Activated naive CD8-positive, alpha-beta T cell treated with anti-CD3 and anti-CD28 coated beads for 36 hours (primary cell): ENCODE results near the gene PHKA2. TPM values are rescaled to one million over a fixed set of nuclear protein-coding genes. Genes with fewer than 3 reads are reported as not detected.

Experiments used
- DNase-seq: peaks from one replicate; pipeline ENCODE4 v3.0.0; 2021
- H3K27ac Mint-ChIP-seq: one replicate; pipeline ENCODE4 v1.8.0; 2022; ENCODE audit warnings: mild to moderate bottlenecking, moderate library complexity, mixed read lengths
- H3K27me3 Mint-ChIP-seq: one replicate; pipeline ENCODE4 v1.8.0; 2022; ENCODE audit warnings: mild to moderate bottlenecking, mixed read lengths
- H3K36me3 Mint-ChIP-seq: one replicate; pipeline ENCODE4 v1.8.0; 2021; ENCODE audit warnings: mild to moderate bottlenecking, mixed read lengths
- H3K4me1 Mint-ChIP-seq: one replicate; pipeline ENCODE4 v1.8.0; 2021; ENCODE audit warnings: mixed read lengths
- H3K4me3 Mint-ChIP-seq: one replicate; pipeline ENCODE4 v1.8.0; 2022; ENCODE audit warnings: mild to moderate bottlenecking, moderate library complexity, mixed read lengths
- H3K9me3 Mint-ChIP-seq: one replicate; pipeline ENCODE4 v1.8.0; 2022; ENCODE audit warnings: mixed read lengths
- total RNA-seq, 2 experiments: library from RNA; stranded (reverse); gene quantifications; one replicate each; pipeline ENCODE4 v1.2.3, GENCODE V29; 2021

PHKA2 gene
- total RNA-seq, 2 experiments from 2014 or later: 18.2 to 18.6 TPM

- Mint-ChIP-seq H3K4me3 (no peak overlapping the region), H3K4me1 (peaks cover 10% of the 10 kb centered on the region), H3K9me3 (no peaks in the 10 kb centered on the region), H3K27me3 (no peaks in the 10 kb centered on the region), H3K36me3 (peaks cover 10% of the 10 kb centered on the region), H3K27ac (no peak overlapping the region)
- DNase-seq: no peak
Measured at GRCh38 chrX:18956303-18957032, 27.4 kb downstream of the PHKA2 start.

DNA sequence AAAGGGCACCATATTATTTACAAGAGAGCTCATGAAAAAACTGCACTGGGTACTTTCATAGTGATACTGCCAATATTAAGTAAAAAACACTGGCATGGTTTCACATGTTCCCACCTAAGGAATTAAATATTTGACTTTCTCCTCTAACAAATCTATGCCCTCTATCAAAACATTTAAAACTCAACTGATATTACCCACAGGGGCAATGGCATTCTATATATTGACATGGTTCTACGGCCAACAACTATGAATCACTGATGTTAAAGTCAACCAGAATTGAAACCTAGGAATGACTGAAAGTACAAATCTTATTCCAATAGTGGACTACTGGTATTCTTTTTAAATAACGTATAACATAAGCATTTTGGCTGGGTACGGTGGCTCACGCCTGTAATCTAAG, 28.2 kb downstream of the PHKA2 start:
- no peak for DNase-seq
- Mint-ChIP-seq H3K27me3 (no peaks in the 10 kb centered on the region), H3K27ac (no peak overlapping the region), H3K4me1 (peaks cover 10% of the 10 kb centered on the region), H3K4me3 (no peak overlapping the region), H3K9me3 (no peaks in the 10 kb centered on the region), H3K36me3 (peaks cover 12% of the 10 kb centered on the region)

DNA sequence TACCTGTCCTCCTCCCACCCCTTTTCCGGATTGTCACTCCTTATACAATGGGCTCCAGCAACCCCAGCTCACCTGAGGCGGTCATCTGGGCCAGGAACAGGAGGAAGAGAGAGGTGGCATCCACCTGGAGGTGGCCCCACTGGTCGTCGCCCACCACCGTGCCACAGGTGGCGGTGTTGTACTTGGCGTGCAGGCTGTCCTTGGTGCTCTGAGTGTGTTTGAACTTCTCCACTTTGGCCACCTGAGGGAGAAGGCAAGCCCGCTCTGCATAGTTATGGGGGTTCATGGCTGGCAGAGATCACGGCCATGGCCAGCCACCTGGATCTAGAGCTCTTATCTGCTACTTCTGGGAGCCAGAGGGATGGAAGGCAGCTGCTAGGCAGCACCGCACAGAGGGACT, 32.9 kb downstream of the PHKA2 start:
- H3K9me3 Mint-ChIP-seq: no peaks in the 10 kb centered on the region
- DNase-seq: no peak
- H3K27me3 Mint-ChIP-seq: no peaks in the 10 kb centered on the region
- H3K4me3 Mint-ChIP-seq: no peak overlapping the region
- H3K36me3 Mint-ChIP-seq: peaks cover 10% of the 10 kb centered on the region
- no peak overlapping the region for H3K27ac Mint-ChIP-seq
- peaks cover 4% of the 10 kb centered on the region for H3K4me1 Mint-ChIP-seq

DNA sequence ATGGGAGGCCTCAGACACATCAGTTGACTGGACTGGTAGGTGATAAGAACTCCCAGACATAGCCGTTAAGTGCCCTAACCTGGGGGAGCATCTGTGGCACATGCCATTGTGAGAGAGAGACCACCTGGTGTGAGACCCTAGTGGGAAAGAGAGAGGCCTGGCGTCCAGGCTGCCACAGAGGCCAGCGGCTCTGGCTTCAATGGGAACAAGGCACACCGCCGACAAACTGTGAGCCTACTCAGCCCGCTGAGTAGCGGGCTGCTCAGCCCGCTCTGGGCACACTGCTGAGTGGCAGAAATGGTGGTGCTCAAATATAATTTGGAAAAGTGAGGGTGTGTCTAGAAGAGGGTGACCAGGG, 34.0 kb downstream of the PHKA2 start:
- no peak overlapping the region for H3K4me3 Mint-ChIP-seq
- DNase-seq: no peak
- no peak overlapping the region for H3K27ac Mint-ChIP-seq
- no peaks in the 10 kb centered on the region for H3K9me3 Mint-ChIP-seq
- H3K4me1 Mint-ChIP-seq: peaks cover 2% of the 10 kb centered on the region
- peaks cover 8% of the 10 kb centered on the region for H3K36me3 Mint-ChIP-seq
- H3K27me3 Mint-ChIP-seq: no peaks in the 10 kb centered on the region

DNA sequence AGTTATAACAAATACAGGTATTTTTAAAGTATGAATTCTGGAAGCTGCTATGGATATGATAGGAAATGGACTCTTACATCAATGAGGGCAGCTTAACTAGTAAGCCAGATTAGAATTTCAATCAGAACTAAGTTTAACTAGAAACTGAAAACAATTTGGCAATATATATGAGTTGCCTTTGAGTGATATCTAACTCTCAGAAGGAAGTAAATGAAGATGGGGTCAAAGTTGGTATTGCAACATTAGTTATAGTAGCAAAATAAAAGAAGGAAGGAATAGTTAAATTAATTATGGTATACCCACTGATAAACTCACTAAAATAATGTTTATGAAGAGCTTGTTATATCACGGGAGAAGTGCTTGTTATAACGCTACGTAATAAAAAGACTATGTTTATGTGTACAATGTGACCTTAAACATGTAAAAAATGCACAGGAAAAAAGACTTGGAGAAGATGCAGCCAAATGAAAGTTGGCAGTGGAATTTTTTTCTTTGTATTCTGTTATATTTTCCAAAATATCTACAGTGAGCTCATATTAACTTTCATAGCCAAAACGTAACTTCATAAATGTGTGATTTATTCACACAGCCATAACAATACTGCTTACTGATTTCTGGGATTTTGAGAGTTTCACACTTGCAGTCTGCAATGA, 34.5 kb downstream of the PHKA2 start:
- DNase-seq: no peak
- Mint-ChIP-seq H3K4me3 (no peak overlapping the region), H3K36me3 (peaks cover 8% of the 10 kb centered on the region), H3K4me1 (no peaks in the 10 kb centered on the region), H3K27me3 (no peaks in the 10 kb centered on the region), H3K27ac (no peak overlapping the region), H3K9me3 (no peaks in the 10 kb centered on the region)

GRCh38 chrX:18946611-18947010, 37.3 kb downstream of the PHKA2 start:
- H3K4me1 Mint-ChIP-seq: no peaks in the 10 kb centered on the region
- no peak overlapping the region for H3K27ac Mint-ChIP-seq
- H3K27me3 Mint-ChIP-seq: no peaks in the 10 kb centered on the region
- H3K36me3 Mint-ChIP-seq: peaks cover 8% of the 10 kb centered on the region
- no peaks in the 10 kb centered on the region for H3K9me3 Mint-ChIP-seq
- H3K4me3 Mint-ChIP-seq: no peak overlapping the region
- DNase-seq: no peak

GRCh38 chrX:18946157-18946556, 37.8 kb downstream of the PHKA2 start:
- no peak overlapping the region for H3K27ac Mint-ChIP-seq
- no peaks in the 10 kb centered on the region for H3K9me3 Mint-ChIP-seq
- no peak overlapping the region for H3K4me3 Mint-ChIP-seq
- DNase-seq: no peak
- H3K27me3 Mint-ChIP-seq: no peaks in the 10 kb centered on the region
- peaks cover 8% of the 10 kb centered on the region for H3K36me3 Mint-ChIP-seq
- no peaks in the 10 kb centered on the region for H3K4me1 Mint-ChIP-seq

- Mint-ChIP-seq H3K9me3 (no peaks in the 10 kb centered on the region), H3K36me3 (peaks cover 8% of the 10 kb centered on the region), H3K27ac (no peak overlapping the region), H3K4me3 (no peak overlapping the region), H3K4me1 (no peaks in the 10 kb centered on the region), H3K27me3 (no peaks in the 10 kb centered on the region)
- no peak for DNase-seq
Measured at GRCh38 chrX:18945483-18945882, 38.4 kb downstream of the PHKA2 start.

- Mint-ChIP-seq H3K9me3 (no peaks in the 10 kb centered on the region), H3K4me1 (no peaks in the 10 kb centered on the region), H3K4me3 (no peak overlapping the region), H3K27ac (no peak overlapping the region), H3K27me3 (no peaks in the 10 kb centered on the region), H3K36me3 (peaks cover 8% of the 10 kb centered on the region)
- no peak for DNase-seq
Measured at GRCh38 chrX:18944482-18944881, 39.4 kb downstream of the PHKA2 start.

DNA sequence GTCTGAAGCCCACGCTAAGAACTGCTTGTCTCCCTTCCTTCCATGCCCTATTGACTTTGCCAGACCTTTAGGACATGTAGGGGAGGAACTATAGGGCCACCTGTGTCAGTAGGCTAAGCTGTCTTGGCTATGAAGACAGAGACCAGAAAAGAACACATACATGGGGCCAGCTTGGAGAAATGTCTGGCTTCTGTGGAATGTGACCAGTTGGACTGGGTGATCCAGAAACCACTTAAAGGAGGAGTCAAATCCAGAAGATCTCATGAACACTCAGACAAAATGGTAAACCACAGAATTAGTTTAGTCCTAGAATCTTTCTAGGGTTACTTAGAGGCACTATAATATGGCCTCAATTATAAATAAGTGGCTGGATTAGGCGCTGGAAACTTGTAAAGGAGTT, 42.0 kb downstream of the PHKA2 start:
- H3K36me3 Mint-ChIP-seq: peaks cover 6% of the 10 kb centered on the region
- no peak for DNase-seq
- H3K27ac Mint-ChIP-seq: no peak overlapping the region
- H3K27me3 Mint-ChIP-seq: no peaks in the 10 kb centered on the region
- no peaks in the 10 kb centered on the region for H3K4me1 Mint-ChIP-seq
- no peaks in the 10 kb centered on the region for H3K9me3 Mint-ChIP-seq
- no peak overlapping the region for H3K4me3 Mint-ChIP-seq

GRCh38 chrX:18938710-18939109, 45.2 kb downstream of the PHKA2 start:
- peaks cover 6% of the 10 kb centered on the region for H3K36me3 Mint-ChIP-seq
- no peak overlapping the region for H3K4me3 Mint-ChIP-seq
- no peak overlapping the region for H3K27ac Mint-ChIP-seq
- no peaks in the 10 kb centered on the region for H3K4me1 Mint-ChIP-seq
- no peaks in the 10 kb centered on the region for H3K27me3 Mint-ChIP-seq
- no peak for DNase-seq
- no peaks in the 10 kb centered on the region for H3K9me3 Mint-ChIP-seq

GRCh38 chrX:18937173-18937572, 46.7 kb downstream of the PHKA2 start:
- Mint-ChIP-seq H3K27me3 (no peaks in the 10 kb centered on the region), H3K4me1 (no peaks in the 10 kb centered on the region), H3K4me3 (no peak overlapping the region), H3K9me3 (no peaks in the 10 kb centered on the region), H3K36me3 (peaks cover 2% of the 10 kb centered on the region), H3K27ac (no peak overlapping the region)
- no peak for DNase-seq

DNA sequence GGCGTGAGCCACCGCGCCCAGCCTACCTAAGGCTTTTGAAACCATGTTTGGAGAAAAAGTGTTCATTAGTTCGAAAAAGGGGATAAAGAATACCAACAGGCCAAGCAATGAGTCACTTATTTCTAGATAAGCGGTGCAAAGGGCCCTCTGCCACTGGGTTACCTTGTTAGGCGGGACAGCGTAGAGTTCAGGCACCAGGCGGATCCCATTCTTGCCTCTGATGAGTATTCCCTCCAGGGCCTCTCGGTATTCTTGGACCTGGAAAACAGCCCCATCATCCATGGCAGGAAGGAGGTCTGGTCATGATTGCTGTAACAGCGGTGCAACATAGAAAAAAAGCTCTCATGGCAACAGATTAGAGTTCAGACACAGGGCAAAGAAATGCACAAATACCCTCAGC, 48.0 kb downstream of the PHKA2 start:
- no peaks in the 10 kb centered on the region for H3K9me3 Mint-ChIP-seq
- no peaks in the 10 kb centered on the region for H3K27me3 Mint-ChIP-seq
- H3K27ac Mint-ChIP-seq: no peak overlapping the region
- no peak overlapping the region for H3K4me3 Mint-ChIP-seq
- H3K4me1 Mint-ChIP-seq: no peaks in the 10 kb centered on the region
- no peak for DNase-seq
- no peaks in the 10 kb centered on the region for H3K36me3 Mint-ChIP-seq

DNA sequence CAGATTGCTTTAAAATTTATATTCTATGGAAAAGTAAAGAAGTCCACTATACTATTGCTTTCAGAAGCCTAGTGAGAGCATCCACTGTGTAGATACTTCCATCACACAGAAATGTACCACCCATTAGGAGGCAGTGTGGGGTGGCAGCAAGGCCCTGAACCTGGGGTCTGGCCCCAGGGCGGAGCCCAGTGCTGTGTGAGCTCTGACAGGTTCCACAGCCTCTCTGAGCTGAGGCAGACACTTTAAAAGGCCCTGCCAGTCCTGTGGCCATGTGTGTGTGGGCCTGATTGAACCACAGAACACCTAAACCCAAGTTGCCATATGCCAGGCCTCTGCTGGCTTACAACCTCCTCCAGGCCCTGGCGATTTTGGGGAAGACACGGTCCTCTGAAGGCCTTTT, 49.2 kb downstream of the PHKA2 start:
- Mint-ChIP-seq H3K4me3 (no peak overlapping the region), H3K27me3 (no peaks in the 10 kb centered on the region), H3K36me3 (no peaks in the 10 kb centered on the region), H3K9me3 (no peaks in the 10 kb centered on the region), H3K4me1 (no peaks in the 10 kb centered on the region), H3K27ac (no peak overlapping the region)
- DNase-seq: no peak

- DNase-seq: no peak
- no peaks in the 10 kb centered on the region for H3K27me3 Mint-ChIP-seq
- H3K36me3 Mint-ChIP-seq: no peaks in the 10 kb centered on the region
- H3K9me3 Mint-ChIP-seq: no peaks in the 10 kb centered on the region
- H3K4me3 Mint-ChIP-seq: no peak overlapping the region
- H3K27ac Mint-ChIP-seq: no peak overlapping the region
- H3K4me1 Mint-ChIP-seq: no peaks in the 10 kb centered on the region
Measured at GRCh38 chrX:18933617-18934016, 50.3 kb downstream of the PHKA2 start.

GRCh38 chrX:18931972-18932371, 51.9 kb downstream of the PHKA2 start:
- no peaks in the 10 kb centered on the region for H3K27me3 Mint-ChIP-seq
- no peaks in the 10 kb centered on the region for H3K4me1 Mint-ChIP-seq
- DNase-seq: no peak
- no peak overlapping the region for H3K4me3 Mint-ChIP-seq
- H3K27ac Mint-ChIP-seq: no peak overlapping the region
- no peaks in the 10 kb centered on the region for H3K36me3 Mint-ChIP-seq
- no peaks in the 10 kb centered on the region for H3K9me3 Mint-ChIP-seq
